Mesendoderm (in vitro differentiated cells): ENCODE results near the gene NDFIP2. TPM values are rescaled to one million over a fixed set of nuclear protein-coding genes. Genes with fewer than 3 reads are reported as not detected.

ENCODE experiments used
- DNase-seq: peaks from one replicate; pipeline ENCODE4 v3.0.0; 2013
- H2AK5ac ChIP-seq: 2 replicates; pipeline ENCODE4 v1.6.1; 2013; ENCODE audit warnings: low read length, inconsistent platforms
- H2BK120ac ChIP-seq: 2 replicates; pipeline ENCODE4 v1.6.1; 2013; ENCODE audit warnings: low read depth, mild to moderate bottlenecking, low read length, moderate library complexity, mixed read lengths
- H2BK15ac ChIP-seq: replicated peaks from 2 replicates; pipeline ENCODE4 v1.6.1; 2013; ENCODE audit warnings: low read depth, mild to moderate bottlenecking, moderate library complexity
- H2BK5ac ChIP-seq: 2 replicates; pipeline ENCODE4 v1.6.1; 2013; ENCODE audit warnings: low read length, inconsistent platforms
- H3K18ac ChIP-seq: 2 replicates; pipeline ENCODE4 v1.6.1; 2013; ENCODE audit warnings: mild to moderate bottlenecking, low read length, mixed read lengths
- H3K23ac ChIP-seq: one replicate; pipeline ENCODE4 v1.6.1; 2013; ENCODE audit warnings: low read length
- H3K27ac ChIP-seq: 2 replicates; pipeline ENCODE4 v1.5.1; 2013; ENCODE audit warnings: low read depth, mild to moderate bottlenecking, inconsistent platforms, low read length, moderate library complexity
- H3K27me3 ChIP-seq: 2 replicates; pipeline ENCODE4 v1.6.1; 2013; ENCODE audit warnings: low read length, control low read depth, mild to moderate bottlenecking, inconsistent platforms; ENCODE audit not compliant: insufficient read depth, poor library complexity
- H3K36me3 ChIP-seq: 2 replicates; pipeline ENCODE4 v1.6.1; 2013; ENCODE audit warnings: low read length, inconsistent platforms; ENCODE audit not compliant: control insufficient read depth, insufficient read depth
- H3K4ac ChIP-seq: one replicate; pipeline ENCODE4 v1.6.1; 2013; ENCODE audit warnings: low read depth, mild to moderate bottlenecking, low read length, moderate library complexity
- H3K4me1 ChIP-seq: 2 replicates; pipeline ENCODE4 v1.6.1; 2013; ENCODE audit warnings: low read depth, low read length, inconsistent platforms; ENCODE audit not compliant: control insufficient read depth
- H3K4me2 ChIP-seq: 2 replicates; pipeline ENCODE4 v1.6.1; 2013; ENCODE audit warnings: low read length
- H3K4me3 ChIP-seq: 2 replicates; pipeline ENCODE4 v1.5.1; 2013; ENCODE audit warnings: mild to moderate bottlenecking, low read length
- H3K56ac ChIP-seq: one replicate; pipeline ENCODE4 v1.6.1; 2013; ENCODE audit warnings: low read length
- H3K79me1 ChIP-seq: 2 replicates; pipeline ENCODE4 v1.6.1; 2013; ENCODE audit warnings: low read length, inconsistent platforms
- H3K79me2 ChIP-seq: 2 replicates; pipeline ENCODE4 v1.6.1; 2013; ENCODE audit warnings: mild to moderate bottlenecking, low read length; ENCODE audit not compliant: control insufficient read depth, insufficient read depth
- H3K9ac ChIP-seq: 2 replicates; pipeline ENCODE4 v1.6.1; 2013; ENCODE audit warnings: low read length, inconsistent platforms
- H4K5ac ChIP-seq: one replicate; pipeline ENCODE4 v1.6.1; 2013; ENCODE audit warnings: low read length
- H4K8ac ChIP-seq: one replicate; pipeline ENCODE4 v1.6.1; 2013; ENCODE audit warnings: low read depth, mild to moderate bottlenecking, control low read depth, low read length, moderate library complexity
- WGBS: extraction: QIAGEN DNeasy Blood & Tissue Kit; methylation state at CpG from one replicate; pipeline ENCODE4 v1.1.7; 2013; ENCODE audit warnings: low lambda C conversion rate, missing lambda C conversion rate; ENCODE audit not compliant: insufficient coverage; ENCODE audit errors: extremely low coverage; 5-methylcytosine and 5-hydroxymethylcytosine counted together
- polyA plus RNA-seq, 2 experiments: library from polyadenylated mRNA; stranded (reverse); fragments of 200-250 nt; gene quantifications; one replicate each; pipeline ENCODE4 v1.2.3, GENCODE V29; 2013

Gene NDFIP2
- 19.6 TPM for polyA plus RNA-seq (2013, experiment 1 of 2)
- 22.7 TPM for polyA plus RNA-seq (2013, experiment 2 of 2)

GRCh38 chr13:79480954-79481684 is at the start of gene NDFIP2:
TSS of gene NDFIP2 (plus strand) at chr13:79481155. CDS start at chr13:79481204, 49 bp downstream.
- peak within 1 kb of the TSS; percentile 78 for H3K27ac ChIP-seq
- peak within 1 kb of the TSS; percentile 91 for H3K56ac ChIP-seq
- no peak within 1 kb of the TSS for H2BK120ac ChIP-seq
- peak within 1 kb of the TSS; percentile 84 for H3K4me2 ChIP-seq
- H3K18ac ChIP-seq: peak within 1 kb of the TSS; percentile 15
- peak within 1 kb of the TSS; percentile 7 for H3K23ac ChIP-seq
- no peak within 1 kb of the TSS for H2BK15ac ChIP-seq
- no peaks in the 10 kb centered on the region for H3K36me3 ChIP-seq
- peaks cover 5% of the 10 kb centered on the region for H3K4me1 ChIP-seq
- peak within 1 kb of the TSS; percentile 79 for H3K9ac ChIP-seq
- H3K79me2 ChIP-seq: peaks cover 18% of the 10 kb centered on the region
- no peaks in the 10 kb centered on the region for H3K27me3 ChIP-seq
- no peak within 1 kb of the TSS for H2AK5ac ChIP-seq
- no peak within 1 kb of the TSS for H4K8ac ChIP-seq
- peak within 1 kb of the TSS; percentile 89 for H3K4me3 ChIP-seq
- peaks cover 2% of the 10 kb centered on the region for H3K79me1 ChIP-seq
- H4K5ac ChIP-seq: no peak within 1 kb of the TSS
- DNase-seq: peak; percentile 86
- H2BK5ac ChIP-seq: no peak within 1 kb of the TSS
- peak within 1 kb of the TSS; percentile 5 for H3K4ac ChIP-seq
- WGBS: no CpG with 5 or more reads among the region's 74 CpGs

GRCh38 chr13:79432086-79432485 is 48.9 kb upstream of the NDFIP2 start:
- WGBS: no CpG with 5 or more reads among the region's 6 CpGs
- Histone ChIP-seq H3K23ac (no peak overlapping the region), H3K4ac (no peak overlapping the region)

GRCh38 chr13:79432992-79433391 is 48.0 kb upstream of the NDFIP2 start:
- H4K8ac ChIP-seq: no peak overlapping the region
- H3K4me2 ChIP-seq: no peak overlapping the region
- no CpG with 5 or more reads among the region's 11 CpGs for WGBS
- no peak overlapping the region for H2BK120ac ChIP-seq
- no peak overlapping the region for H2AK5ac ChIP-seq
- no peak overlapping the region for H3K56ac ChIP-seq
- no peak overlapping the region for H3K4me3 ChIP-seq
- H3K23ac ChIP-seq: no peak overlapping the region
- no peak for DNase-seq
- no peaks in the 10 kb centered on the region for H3K36me3 ChIP-seq
- H3K79me2 ChIP-seq: no peaks in the 10 kb centered on the region
- no peak overlapping the region for H3K27ac ChIP-seq
- H4K5ac ChIP-seq: no peak overlapping the region
- no peaks in the 10 kb centered on the region for H3K4me1 ChIP-seq
- H2BK5ac ChIP-seq: no peak overlapping the region
- no peaks in the 10 kb centered on the region for H3K79me1 ChIP-seq
- H3K4ac ChIP-seq: no peak overlapping the region
- no peak overlapping the region for H3K9ac ChIP-seq
- H3K18ac ChIP-seq: no peak overlapping the region
- no peak overlapping the region for H2BK15ac ChIP-seq
- H3K27me3 ChIP-seq: no peaks in the 10 kb centered on the region

More at GRCh38 chr13:79432086-79432485, 48.9 kb upstream of the NDFIP2 start:
- Histone ChIP-seq H4K8ac (no peak overlapping the region), H2AK5ac (no peak overlapping the region), H2BK15ac (no peak overlapping the region), H3K18ac (no peak overlapping the region), H3K4me3 (no peak overlapping the region), H3K4me2 (no peak overlapping the region), H3K79me2 (no peaks in the 10 kb centered on the region), H3K4me1 (no peaks in the 10 kb centered on the region), H3K79me1 (no peaks in the 10 kb centered on the region), H3K36me3 (no peaks in the 10 kb centered on the region), H3K27me3 (no peaks in the 10 kb centered on the region), H2BK120ac (no peak overlapping the region), H2BK5ac (no peak overlapping the region), H3K9ac (no peak overlapping the region), H3K27ac (no peak overlapping the region), H3K56ac (no peak overlapping the region), H4K5ac (no peak overlapping the region)
- DNase-seq: no peak

GRCh38 chr13:79434556-79434955 is 46.4 kb upstream of the NDFIP2 start:
- Histone ChIP-seq H3K4me2 (no peak overlapping the region), H3K23ac (no peak overlapping the region), H2AK5ac (no peak overlapping the region), H3K36me3 (no peaks in the 10 kb centered on the region), H3K4ac (no peak overlapping the region), H3K27ac (no peak overlapping the region), H3K4me3 (no peak overlapping the region), H3K27me3 (no peaks in the 10 kb centered on the region), H3K4me1 (no peaks in the 10 kb centered on the region), H2BK5ac (no peak overlapping the region), H3K56ac (no peak overlapping the region), H4K8ac (no peak overlapping the region), H2BK15ac (no peak overlapping the region), H4K5ac (no peak overlapping the region), H2BK120ac (no peak overlapping the region), H3K9ac (no peak overlapping the region), H3K18ac (no peak overlapping the region), H3K79me1 (no peaks in the 10 kb centered on the region), H3K79me2 (no peaks in the 10 kb centered on the region)
- DNase-seq: no peak
- no CpG with 5 or more reads among the region's 1 CpG for WGBS

- H4K5ac ChIP-seq: no peak overlapping the region
- no peak overlapping the region for H3K56ac ChIP-seq
- no peak overlapping the region for H2BK15ac ChIP-seq
- no peaks in the 10 kb centered on the region for H3K79me1 ChIP-seq
- H2BK5ac ChIP-seq: no peak overlapping the region
- H3K4me3 ChIP-seq: no peak overlapping the region
- no peaks in the 10 kb centered on the region for H3K4me1 ChIP-seq
- H2BK120ac ChIP-seq: no peak overlapping the region
- no peak overlapping the region for H3K27ac ChIP-seq
- DNase-seq: no peak
- no CpG with 5 or more reads among the region's 1 CpG for WGBS
- H3K27me3 ChIP-seq: no peaks in the 10 kb centered on the region
- H3K79me2 ChIP-seq: no peaks in the 10 kb centered on the region
- no peak overlapping the region for H4K8ac ChIP-seq
- H3K36me3 ChIP-seq: no peaks in the 10 kb centered on the region
- H3K23ac ChIP-seq: no peak overlapping the region
- H3K18ac ChIP-seq: no peak overlapping the region
- H2AK5ac ChIP-seq: no peak overlapping the region
- H3K4me2 ChIP-seq: no peak overlapping the region
- no peak overlapping the region for H3K4ac ChIP-seq
- H3K9ac ChIP-seq: no peak overlapping the region
These were observed 45.4 kb upstream of the NDFIP2 start for GRCh38 chr13:79435561-79435990.
